ENCODE data around the gene PDE4B. TPM values are rescaled to one million over a fixed set of nuclear protein-coding genes. Genes with fewer than 3 reads are reported as not detected.

PDE4B gene
- total RNA-seq, 1 donor from 2014 or later = 37.5 TPM

DNA sequence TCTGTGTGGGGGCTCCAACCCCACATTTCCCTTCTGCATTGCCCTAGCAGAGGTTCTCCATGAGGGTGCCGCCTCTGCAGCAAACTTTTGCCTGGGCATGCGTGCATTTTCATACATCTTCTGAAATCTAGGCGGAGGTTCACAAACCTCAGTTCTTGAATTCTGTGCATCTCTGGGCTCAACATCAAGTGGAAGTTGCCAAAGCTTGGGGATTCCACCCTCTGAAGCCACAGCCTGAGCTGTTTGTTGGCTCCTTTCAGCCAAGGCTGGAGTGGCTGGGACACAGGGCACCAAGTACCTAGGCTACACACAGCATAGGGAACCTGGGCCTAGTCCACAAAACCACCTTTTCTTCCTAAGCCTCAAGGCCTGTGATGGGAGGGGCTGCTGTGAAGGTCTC lies 235.3 kb downstream of the PDE4B start:
- H3K4me1 Mint-ChIP-seq = no peaks in the 10 kb centered on the region
- H3K4me3 Mint-ChIP-seq = no peak overlapping the region
- DNase-seq (ENCODE audit: low read depth, low spot score) = no peak
- H3K27me3 Mint-ChIP-seq (ENCODE audit: low read depth) = no peaks in the 10 kb centered on the region
- H3K9me3 Mint-ChIP-seq = peaks cover 12% of the 10 kb centered on the region
- no peak for TF ChIP-seq CTCF (conservative IDR thresholded peaks at IDR 0.05)
- H3K27ac Mint-ChIP-seq (ENCODE audit: unreplicated experiment) = no peak overlapping the region
- H3K36me3 Mint-ChIP-seq (ENCODE audit: low read depth) = peaks cover 4% of the 10 kb centered on the region

- Mint-ChIP-seq H3K27ac (ENCODE audit: unreplicated experiment) (no peak overlapping the region), H3K27me3 (ENCODE audit: low read depth) (peaks cover 12% of the 10 kb centered on the region), H3K4me3 (no peak overlapping the region)
Measured at GRCh38 chr1:66033781-66034180, 241.1 kb downstream of the PDE4B start.

GRCh38 chr1:66035616-66036245 lies 243.0 kb downstream of the PDE4B start:
- Mint-ChIP-seq H3K4me3 (no peak overlapping the region), H3K27ac (ENCODE audit: unreplicated experiment) (no peak overlapping the region), H3K9me3 (peaks cover 2% of the 10 kb centered on the region), H3K27me3 (ENCODE audit: low read depth) (peaks cover 12% of the 10 kb centered on the region), H3K4me1 (no peaks in the 10 kb centered on the region), H3K36me3 (ENCODE audit: low read depth) (no peaks in the 10 kb centered on the region)
- no peak for DNase-seq (ENCODE audit: low read depth, low spot score)
- TF ChIP-seq CTCF (conservative IDR thresholded peaks at IDR 0.05) = no peak

More at GRCh38 chr1:66033781-66034180, 241.1 kb downstream of the PDE4B start:
- peaks cover 10% of the 10 kb centered on the region for H3K9me3 Mint-ChIP-seq
- no peak for TF ChIP-seq CTCF (conservative IDR thresholded peaks at IDR 0.05)
- DNase-seq (ENCODE audit: low read depth, low spot score) = no peak
- H3K36me3 Mint-ChIP-seq (ENCODE audit: low read depth) = peaks cover under 1% of the 10 kb centered on the region
- H3K4me1 Mint-ChIP-seq = no peaks in the 10 kb centered on the region

DNA sequence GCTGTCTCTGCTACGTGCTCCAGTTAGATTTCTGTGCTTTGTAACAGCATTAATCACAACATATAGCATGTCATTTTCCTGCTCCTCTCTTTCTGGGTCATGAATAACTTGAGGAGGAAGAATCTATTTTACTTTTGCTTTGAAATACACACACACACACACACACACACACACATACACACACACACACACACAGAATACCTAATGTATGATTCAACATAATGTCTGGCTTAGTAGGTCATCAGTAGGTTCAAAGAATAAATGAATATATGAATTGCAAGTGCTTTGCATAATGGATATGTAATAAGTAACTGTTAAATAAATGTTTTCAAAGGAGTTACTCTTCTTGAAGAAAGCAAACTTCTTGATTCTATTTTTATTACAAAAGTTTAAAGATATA lies 249.0 kb downstream of the PDE4B start:
- no peaks in the 10 kb centered on the region for H3K36me3 Mint-ChIP-seq (ENCODE audit: low read depth)
- H3K27me3 Mint-ChIP-seq (ENCODE audit: low read depth) = peaks cover 9% of the 10 kb centered on the region
- H3K4me1 Mint-ChIP-seq = no peaks in the 10 kb centered on the region
- no peak overlapping the region for H3K27ac Mint-ChIP-seq (ENCODE audit: unreplicated experiment)
- TF ChIP-seq CTCF (conservative IDR thresholded peaks at IDR 0.05) = no peak
- no peak for DNase-seq (ENCODE audit: low read depth, low spot score)
- peaks cover 2% of the 10 kb centered on the region for H3K9me3 Mint-ChIP-seq
- H3K4me3 Mint-ChIP-seq = no peak overlapping the region

DNA sequence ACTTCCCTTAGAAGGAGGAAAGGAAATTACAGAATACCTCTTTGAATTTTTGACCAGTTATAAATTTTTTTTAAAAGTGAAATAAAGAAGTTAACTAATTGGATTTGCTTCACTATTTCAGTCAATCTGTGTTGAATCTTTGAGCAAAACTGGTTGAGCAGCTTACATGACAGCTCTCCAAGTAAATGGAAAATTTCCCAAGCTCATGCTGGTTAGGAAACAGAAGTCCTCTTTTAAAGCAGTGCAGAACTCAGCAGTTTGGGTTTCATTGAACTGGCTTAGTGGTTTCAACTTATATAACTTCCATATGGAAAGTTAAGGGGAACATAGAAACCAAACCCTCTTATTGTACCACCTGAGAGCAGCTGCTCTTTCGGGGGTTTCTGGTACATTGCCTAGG lies 250.5 kb downstream of the PDE4B start:
- Mint-ChIP-seq H3K4me1 (no peaks in the 10 kb centered on the region), H3K36me3 (ENCODE audit: low read depth) (no peaks in the 10 kb centered on the region), H3K4me3 (no peak overlapping the region), H3K27me3 (ENCODE audit: low read depth) (peaks cover 5% of the 10 kb centered on the region), H3K9me3 (no peaks in the 10 kb centered on the region), H3K27ac (ENCODE audit: unreplicated experiment) (no peak overlapping the region)
- no peak for DNase-seq (ENCODE audit: low read depth, low spot score)
- TF ChIP-seq CTCF (conservative IDR thresholded peaks at IDR 0.05) = no peak
